GM19238 (cell line): ENCODE measurements around the gene PTBP3.

ENCODE experiments used
- DNase-seq: peaks from one replicate; pipeline ENCODE4 v3.0.0; 2011; ENCODE audit warnings: low spot score; ENCODE audit not compliant: insufficient read length

PTBP3 gene

GRCh38 chr9:112170968-112171367 lies 162.5 kb downstream of the PTBP3 start:
- DNase-seq = no peak

DNA sequence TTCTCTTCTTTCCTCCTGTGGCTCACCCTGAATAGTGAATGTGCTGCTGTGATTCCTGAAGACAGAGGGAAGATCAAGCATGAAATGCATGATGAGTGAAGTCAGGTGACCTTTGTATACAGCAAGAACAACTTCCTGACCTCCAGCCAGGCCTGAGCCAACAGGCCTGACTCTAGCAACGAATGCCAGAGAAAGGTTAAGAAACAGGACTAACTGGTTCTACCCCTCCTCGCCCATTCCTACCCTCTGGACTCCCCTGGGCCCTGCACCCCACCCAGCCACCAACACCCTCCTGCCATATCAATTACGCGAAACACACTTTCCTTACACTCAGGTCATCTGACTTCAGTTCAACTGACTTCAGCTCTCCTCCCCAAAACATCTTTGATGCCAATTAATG lies 163.2 kb downstream of the PTBP3 start:
- no peak for DNase-seq

- no peak for DNase-seq
Measured at GRCh38 chr9:112169368-112169767, 164.1 kb downstream of the PTBP3 start.

DNA sequence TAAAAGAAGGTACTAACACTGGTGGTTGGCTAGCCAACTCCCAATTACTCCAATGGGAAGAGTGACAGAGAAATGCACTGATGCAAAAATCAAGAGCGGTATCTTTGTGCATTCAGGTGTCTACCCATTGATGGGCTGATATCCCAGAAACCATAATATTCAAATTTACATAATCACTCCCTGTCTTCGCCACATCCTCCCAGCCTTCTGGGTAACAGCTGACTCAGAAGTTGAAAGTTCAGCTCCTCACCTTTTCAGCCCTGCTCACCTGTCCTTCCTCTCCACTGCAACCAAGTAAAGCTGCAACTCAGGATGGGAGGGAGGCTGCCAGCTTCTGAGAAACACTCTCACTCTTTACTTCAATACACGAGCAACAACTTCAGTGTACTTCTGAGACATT lies 165.2 kb downstream of the PTBP3 start:
- no peak for DNase-seq
